ENCODE results near the gene DMRTA2.

Gene DMRTA2

DNA sequence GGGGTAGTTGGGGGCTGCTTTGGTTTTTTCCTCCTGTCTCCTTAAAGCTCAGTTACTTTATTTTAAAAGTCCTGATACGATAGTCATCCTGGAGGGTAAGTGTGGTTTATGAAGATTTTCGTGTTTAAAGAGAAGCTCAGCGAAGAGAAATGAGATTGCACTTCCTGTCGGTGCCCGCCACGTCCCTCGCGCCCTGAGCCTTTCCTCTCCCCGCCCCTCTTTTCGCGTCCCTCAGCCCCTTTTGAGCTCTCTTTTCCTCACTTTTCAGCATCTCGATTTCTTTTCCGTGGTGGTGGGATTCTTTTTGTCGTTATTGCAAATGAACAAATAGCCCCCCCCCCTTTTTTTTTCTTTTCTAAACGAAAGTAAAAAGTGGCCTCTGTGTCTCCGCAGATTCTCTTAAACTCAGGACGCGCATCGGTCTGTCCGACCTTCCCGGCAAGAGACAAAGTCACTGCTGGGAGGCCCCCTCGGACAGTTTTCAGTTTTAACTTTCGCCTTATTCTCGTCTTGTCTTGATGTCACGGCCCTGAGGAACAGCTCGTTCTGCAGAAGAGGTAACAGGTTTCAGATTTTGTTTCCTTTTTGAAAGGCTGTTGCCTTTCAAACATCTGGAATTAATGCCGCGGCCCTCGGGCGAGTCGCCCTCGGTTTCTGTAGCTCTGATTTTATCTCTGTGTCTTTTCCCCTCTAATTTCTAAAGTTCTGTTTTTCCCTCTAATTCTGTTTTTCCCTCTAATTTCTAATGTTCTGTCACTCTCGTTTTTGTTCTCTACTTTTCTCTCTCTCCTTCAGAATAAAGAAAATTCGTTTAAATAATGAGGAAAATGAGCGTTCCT lies 1.0 kb upstream of the DMRTA2 start:
- no peak for DNase-seq (ENCODE audit: low read depth in 2 of 2)

DNA sequence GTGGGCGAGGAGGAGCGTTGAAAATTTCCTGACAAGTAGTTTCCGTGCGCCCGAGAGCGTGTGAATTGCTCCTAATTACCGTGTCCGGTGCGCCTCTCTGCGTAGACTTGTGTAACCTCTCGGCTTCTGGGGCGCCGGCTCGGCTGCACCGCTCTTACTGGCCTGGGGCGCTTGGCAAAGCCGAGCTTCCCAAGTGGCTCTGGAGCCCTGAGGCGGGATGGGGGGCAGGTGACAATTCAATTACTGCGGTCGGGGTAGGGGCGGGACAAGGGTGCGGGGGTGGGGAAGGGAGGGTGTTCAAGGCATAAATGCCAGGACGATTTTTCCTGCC lies 392 bp upstream of the DMRTA2 start:
- DNase-seq (ENCODE audit: low read depth in 2 of 2) = no peak

DNA sequence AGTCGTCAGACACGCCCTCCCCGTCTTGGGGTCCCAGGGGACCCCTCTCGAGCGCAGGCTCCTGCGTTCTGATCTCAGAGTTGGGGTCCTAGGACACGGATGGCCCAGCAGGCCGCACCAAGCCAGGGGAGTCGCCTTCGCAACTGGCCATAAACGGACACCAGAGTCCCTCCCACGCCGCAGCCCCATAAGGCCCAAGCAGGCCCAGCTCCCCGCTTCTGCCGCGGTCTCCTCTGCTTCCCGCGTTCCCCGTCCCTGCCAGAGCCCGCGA lies 633 bp downstream of the DMRTA2 start:
- no peak for DNase-seq (ENCODE audit: low read depth in 2 of 2)

DNA sequence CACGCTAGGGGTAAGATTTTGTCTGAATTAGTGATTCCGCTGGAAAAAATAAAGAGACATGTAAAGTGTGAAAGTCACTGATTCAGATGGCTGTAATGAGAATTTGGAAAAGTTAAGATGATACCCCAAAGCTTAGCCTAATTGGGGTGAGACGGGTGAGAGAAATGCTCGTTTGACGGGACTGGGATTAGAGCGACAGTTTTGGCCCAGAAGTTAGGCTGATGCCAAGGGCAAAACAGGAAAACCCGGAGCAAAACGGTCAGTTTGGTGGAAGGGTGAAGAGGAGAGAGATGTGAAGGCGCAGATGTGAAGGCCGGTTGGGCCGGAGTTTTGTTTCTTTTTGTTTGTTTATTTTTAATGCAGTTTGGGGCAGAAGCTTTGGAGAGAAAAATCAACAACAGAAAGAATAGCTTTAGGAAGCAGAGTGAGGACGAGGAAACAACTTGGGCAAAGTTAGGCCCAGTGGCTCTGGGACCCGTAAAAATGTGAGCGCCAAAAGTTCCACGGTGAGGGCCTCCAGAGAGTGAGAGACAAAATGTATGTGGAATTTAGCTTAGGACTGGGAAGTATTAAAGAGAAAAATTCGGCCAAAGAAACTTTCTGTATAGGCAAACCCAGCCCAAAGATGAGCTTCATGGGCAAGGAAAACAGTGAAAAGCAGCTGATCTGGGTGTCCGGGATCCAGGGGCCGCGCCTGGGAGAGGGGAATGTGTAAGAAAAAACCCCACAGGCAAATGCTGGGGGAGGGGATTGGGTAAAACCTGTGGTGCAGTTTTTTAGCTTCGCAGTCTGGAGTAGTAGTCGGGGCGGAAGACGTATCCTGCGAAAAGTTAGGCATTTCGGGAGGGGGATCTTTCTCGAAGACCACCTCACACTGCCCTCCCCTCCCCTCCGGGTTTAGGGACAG lies 1.2 kb downstream of the DMRTA2 start:
- DNase-seq (ENCODE audit: low read depth in 2 of 2) = no peak

DNA sequence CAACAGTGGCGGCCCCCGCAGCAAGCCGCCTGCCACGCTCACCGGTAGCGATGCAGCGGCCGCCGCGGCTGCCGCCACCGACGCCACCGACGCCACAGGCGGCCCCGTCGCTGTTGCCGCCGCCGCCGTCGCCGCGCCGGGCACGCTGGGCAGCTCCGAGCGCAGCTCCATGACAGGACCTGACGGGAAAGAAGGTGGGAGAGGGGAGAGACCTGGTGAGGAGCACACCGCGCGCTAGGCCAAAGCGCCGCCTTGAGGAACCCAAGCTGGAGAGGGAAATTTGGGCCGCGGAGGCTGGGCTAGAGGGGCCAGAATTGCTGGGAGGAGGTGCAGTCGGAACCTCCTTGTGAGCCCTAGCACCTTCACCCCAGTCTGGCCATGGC lies 1.9 kb downstream of the DMRTA2 start:
- no peak for DNase-seq (ENCODE audit: low read depth in 2 of 2)

DNA sequence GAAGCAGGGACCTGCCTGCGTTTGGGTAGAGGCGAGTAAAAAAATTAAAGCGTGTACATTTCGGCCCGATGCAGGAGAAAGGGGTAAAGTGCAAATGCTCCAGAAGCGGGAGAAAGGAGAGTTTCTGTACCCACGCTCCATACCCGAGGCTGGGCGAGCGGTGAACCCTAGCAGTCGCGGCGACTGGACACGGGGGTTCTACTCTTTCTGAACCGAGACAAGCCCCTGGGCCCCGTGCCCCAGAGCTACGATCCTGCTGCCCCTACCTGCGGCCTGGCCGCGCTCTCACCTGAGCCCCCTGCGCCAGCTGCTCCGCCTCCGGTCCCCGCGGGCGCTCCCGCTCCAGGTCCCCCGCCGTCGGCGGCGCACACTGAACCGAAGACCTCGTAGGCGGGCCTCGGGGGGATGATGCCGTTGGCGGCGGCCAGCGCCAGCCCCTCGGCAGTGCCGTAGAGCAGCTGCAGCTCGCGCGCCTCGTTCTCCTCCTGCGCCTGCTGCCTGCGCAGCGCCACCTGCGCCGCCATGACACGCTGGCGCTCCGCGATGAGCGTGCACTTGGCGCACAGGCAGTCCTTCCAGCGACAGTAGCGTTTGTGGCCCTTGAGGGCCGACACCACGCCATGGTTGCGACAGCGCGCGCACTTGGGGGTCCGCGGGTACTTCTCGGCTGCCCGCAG lies 2.4 kb downstream of the DMRTA2 start:
- no peak for DNase-seq (ENCODE audit: low read depth in 2 of 2)

DNA sequence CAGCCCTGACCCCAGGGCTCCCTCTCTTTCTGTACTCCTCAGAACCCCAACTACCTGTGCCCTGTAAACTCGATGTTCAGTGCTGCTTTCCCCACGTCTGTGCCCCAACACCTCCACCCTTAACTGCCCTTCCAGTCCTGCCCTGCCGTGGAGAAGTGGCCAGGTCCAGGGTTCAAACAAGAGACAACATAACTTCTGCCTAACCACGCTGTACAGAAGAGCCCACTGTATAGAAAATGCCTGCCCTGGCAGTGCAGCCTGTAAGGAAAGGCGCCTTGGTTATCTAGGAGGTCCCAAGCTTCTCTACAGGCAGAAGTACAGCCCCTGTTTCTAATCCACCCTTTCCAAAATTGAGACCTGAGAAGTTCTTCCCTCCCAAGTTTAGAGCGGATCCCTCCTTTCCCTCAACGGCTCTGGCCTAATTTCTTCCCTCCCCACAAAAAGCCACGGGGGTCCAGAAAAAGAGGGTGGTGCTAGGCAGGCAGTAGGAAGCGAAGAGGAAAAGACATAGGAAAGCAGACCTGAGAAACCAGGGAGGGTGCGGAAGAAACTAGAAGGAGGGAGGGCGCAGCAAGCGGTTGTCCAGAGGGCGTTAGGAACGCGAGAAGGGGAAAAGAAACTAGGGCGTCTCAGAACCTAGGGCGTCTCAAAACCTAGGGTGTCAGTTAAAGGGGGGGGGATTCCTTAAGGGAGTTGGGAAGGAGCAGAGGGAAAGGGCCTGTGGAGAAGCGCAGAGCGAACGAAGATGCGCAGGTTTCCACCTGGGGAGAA lies 3.2 kb downstream of the DMRTA2 start:
- DNase-seq (ENCODE audit: low read depth in 2 of 2) = no peak

DNA sequence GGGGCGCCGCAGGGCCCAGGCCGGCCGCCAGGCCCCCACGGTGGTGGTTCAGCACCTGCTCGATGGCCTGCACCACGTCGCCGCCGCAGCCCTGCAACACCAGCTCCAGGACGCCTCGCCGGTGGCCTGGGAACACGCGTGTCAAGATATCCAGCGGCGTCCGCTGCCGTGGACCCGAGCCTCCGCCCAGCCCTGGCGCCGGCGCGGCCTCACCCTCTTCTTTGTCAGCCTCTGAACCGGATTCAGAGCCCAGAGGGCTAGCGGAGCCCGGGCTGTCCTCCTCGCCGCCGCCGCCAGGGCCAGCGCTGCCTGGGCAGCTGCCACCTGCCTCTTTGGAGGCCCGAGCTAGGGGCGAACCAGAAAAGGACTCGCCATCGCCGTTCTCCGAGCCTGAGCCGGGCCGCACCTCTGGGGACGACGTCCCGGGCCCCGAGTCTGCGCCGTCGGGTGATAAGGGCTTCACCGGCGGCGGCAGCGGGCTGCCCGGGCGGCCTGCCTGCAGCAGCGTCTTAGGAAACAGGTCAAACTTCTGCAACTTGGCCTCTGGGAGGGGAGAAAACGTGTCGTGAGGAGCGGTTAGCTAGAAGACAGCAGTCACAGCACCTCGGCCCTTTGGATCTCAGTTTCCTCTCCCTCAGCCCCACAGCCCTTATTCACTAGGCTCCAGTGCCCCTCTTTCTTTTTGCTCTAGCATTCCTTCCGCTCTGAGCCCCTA lies 3.9 kb downstream of the DMRTA2 start:
- no peak for DNase-seq (ENCODE audit: low read depth in 2 of 2)

DNA sequence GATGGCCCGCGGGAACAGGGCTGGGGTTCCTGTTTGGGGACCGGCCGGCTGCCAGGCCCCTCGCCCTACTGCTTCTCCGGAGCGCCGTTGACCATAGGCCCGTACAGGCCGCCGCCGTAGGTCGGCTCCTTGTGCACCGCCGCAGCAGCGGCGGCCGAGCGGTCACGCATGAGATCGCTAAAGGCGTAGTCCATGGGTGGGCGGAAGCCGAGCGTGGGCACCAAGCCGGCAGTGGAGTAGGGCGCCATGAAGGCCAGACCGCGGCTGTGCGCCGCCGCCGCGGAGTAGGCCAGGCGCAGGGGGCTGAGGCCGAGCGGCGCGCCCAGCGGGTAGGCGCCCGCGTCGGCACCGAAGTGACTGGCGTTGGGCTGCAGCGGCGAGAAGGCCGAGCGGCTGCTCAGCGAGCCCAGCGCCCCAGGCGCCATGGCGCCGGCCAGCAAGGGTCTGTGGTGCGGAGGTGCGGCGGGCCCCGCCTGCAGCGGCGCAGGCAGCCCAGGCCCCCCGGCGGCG lies 4.6 kb downstream of the DMRTA2 start:
- no peak for DNase-seq (ENCODE audit: low read depth in 2 of 2)

DNA sequence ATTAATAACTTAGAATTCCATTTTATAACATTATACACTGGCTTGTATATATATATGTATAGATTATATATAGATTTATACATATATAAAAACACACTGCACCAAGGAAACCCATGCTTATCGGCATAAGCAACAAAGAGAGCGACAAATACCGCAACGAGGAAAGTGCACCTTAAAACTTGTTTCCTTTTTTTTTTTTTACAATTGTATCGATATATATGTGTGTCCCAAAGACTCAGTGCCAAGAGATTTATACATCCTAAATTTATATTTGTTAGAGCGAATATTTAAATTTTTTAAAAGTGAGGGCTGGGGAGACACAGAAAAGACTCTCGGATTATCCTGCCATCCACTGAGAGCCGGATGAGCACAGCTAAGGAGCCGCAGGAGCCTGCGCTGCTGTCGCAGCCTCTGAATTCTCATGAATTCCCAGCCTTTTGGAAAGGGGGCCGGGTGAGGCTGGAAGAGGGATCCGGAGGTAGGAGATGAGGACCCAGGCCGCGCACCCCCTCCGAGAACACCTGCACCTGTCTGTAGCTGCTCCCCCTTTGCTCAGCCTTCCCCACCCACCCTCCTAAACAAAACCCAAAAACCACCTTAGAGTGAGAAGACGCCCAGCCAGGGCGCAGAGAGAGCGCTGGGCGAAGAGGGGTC lies 5.2 kb downstream of the DMRTA2 start:
- no peak for DNase-seq (ENCODE audit: low read depth in 2 of 2)

DNA sequence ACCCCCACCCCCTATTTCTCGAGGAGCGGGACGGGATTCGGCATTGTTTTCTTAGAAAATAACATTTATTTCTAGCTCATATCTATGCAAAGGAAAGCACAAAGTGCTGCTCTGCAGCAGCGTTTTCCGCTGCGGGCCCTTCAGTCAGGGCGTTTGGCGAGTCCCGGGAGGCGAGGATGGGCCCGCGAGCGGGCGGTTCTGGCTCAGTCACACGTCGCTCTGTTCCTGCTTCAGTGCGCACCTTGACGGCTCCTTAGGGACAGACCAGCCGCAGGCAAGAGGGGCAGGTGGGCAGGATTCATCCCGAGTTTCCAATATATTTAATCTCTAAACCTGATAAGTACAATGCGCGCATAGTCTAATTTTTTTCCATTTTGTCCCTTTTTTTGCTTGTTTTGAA lies 5.7 kb downstream of the DMRTA2 start:
- DNase-seq (ENCODE audit: low read depth in 2 of 2) = no peak

DNA sequence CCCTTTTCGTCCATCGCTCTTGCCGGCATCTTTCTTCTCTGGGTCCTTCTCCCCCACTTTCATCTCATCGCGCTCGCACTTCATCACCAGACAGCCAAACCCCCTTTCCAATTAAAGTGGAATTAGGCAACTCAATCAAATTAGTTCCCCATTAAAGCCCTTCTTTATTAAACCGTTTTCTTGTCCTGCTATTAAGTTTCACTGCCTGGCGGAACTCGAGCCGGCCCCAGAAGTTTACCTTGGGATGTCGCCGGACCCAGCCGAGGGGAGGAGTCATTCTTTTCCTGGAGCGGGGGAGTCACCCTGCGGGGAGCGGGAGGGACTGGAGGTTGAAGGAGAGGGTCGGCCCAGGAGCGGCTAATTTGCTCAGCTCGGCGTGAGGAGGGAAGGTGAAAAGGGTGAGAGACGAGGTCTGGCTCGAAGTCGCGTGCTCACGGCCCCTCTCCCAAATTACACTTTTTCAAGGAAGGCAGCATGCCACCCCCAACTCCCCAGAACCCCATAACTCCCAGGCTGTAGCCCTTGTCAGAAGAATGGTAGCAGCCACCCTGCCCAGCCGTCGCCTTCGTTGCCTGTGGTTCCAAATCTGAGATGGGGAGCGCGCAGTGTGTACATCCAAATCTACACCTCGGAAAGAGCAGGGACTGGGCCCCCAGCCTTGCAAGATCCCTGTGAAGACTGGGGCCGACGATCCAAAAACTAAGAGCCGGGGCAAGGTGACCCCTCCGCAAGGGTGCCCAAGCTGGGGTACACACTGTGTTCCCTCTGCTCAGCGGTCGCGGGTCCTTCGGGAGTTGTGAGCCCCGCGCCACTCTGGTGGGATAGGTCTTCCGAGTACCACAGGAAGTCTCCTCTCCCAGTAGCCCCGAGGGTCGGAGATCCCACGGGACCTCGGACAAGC lies 6.4 kb downstream of the DMRTA2 start:
- no peak for DNase-seq (ENCODE audit: low read depth in 2 of 2)

DNA sequence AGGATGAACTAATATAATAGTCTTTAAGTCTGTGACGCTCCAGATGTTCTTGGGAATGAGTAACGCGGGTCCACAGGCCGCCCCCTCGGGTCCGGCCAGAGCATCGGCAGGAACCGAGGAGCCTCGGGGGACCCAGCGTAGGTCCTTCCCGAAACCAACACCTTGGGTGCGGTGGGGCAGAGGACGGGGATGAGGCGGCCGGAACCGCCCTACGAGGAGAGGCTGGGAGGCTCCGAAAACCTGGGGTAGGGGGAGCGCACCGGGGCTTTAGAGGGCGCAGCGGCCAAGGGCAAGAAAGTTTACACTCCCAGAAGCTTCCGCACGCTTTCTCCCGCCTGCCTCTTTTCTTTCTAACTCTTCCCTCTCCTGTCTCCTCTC lies 7.1 kb downstream of the DMRTA2 start:
- DNase-seq (ENCODE audit: low read depth in 2 of 2) = no peak

DNA sequence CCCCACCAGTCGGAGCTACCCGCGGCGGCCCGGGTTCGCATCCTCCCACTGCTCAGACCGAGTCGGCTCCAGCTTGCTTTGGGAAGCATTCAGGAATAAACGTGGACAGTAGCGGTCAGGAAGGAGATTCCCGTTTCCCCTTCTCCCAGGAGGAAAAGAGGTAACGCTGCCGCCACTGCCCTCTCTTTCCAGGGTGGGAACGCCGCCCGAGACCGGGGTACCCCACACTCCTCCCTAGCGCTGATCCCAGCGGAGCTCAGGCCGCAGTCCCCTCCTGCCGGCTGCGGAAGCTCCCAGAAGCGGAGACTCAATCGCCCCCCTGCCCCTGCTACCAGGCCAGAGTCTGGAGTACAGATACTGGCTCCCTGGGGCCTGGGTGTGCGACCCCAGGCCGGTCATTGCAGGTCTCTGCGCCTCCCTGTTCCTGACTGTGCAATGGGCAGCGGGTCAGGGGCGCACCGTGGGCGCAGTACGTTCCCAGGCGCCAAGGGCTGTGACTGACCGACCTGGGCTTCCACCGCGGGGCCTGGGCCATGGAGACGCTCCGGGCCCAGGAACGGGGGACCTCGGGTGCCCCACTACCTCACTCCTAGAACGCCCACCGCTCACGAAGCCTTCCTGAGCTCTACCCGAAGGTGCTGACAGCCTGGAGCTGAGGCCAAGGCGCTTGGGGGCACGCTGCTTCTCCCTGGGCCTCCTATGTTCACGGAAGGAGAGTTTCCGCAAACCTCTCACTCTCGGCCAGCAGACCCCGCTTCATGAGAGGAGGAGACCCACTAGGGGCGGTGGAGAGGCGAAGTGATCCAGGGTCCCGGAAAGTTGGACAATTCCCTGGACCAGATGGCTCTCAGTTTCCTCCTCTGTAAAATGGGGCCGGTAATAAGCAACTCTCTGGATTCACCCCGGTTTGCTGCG lies 7.8 kb downstream of the DMRTA2 start:
- DNase-seq (ENCODE audit: low read depth in 2 of 2) = no peak

DNA sequence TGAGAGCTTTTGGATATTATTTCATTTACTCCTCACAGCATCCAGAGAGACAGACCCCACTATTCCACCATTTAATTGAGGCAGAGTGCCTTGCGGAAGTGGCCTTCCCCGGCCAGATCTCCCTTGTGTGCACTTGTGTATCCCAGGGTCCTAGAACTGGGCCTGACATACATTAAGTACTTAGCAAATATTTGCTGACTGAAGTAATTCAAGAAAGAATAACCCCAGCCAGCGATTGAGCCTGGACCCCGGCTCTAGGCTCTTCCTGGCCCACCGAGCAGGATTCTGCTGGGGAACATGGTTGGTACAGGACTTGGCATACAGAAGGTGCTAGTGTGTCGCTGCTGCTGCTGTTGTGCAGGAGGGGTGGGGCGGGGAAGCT lies 8.4 kb downstream of the DMRTA2 start:
- DNase-seq (ENCODE audit: low read depth in 2 of 2) = no peak

DNA sequence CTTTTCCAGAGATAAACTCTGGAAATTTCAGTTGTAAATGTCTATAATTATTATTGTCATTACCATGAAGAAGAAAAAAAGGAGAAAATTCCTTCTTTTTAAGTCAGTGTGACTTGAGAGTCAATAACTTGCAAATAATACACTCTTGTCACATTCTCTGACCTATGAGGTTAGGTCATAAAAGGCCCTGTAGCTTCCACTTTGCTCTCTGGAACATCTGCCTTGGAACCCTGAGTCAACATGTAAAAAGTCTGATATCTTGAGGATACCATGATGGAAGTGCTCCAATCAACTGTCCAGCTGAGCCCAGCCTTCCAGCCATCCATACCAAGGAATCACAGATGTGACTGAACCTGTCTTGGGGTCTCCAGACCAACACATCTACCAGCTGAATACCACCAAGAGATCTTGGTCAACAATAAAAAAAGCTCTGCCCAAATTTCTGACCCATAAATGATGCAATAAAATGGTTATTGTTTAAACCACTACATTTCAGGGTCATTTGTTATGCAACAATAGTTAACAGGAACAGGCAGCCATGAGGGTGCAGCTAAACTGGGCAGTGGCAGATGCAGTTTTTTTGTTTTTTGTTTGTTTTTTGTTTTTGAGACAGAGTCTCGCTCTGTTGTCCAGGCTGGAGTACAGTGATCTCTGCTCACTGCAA lies 10.3 kb downstream of the DMRTA2 start:
- DNase-seq (ENCODE audit: low read depth in 2 of 2) = no peak

DNA sequence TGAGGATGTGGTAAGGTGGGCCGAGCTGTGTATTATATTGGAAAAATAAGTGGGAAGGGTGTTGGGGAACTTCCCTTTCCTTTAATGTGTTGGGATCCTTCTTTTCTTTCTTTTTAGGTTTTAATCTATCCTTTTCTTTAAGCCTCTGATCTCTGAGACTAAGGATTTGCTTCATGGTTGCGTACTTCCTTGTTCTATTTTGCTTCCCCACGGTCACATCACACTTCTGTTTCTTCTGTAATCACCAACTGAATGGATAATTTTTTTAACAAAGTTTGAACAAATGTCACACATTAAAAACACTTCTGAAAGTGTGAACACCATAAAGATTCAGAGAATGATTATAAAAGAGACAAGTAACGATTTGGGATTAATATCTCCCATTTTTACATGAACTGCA lies 17.4 kb downstream of the DMRTA2 start:
- no peak for DNase-seq (ENCODE audit: low read depth in 2 of 2)

DNA sequence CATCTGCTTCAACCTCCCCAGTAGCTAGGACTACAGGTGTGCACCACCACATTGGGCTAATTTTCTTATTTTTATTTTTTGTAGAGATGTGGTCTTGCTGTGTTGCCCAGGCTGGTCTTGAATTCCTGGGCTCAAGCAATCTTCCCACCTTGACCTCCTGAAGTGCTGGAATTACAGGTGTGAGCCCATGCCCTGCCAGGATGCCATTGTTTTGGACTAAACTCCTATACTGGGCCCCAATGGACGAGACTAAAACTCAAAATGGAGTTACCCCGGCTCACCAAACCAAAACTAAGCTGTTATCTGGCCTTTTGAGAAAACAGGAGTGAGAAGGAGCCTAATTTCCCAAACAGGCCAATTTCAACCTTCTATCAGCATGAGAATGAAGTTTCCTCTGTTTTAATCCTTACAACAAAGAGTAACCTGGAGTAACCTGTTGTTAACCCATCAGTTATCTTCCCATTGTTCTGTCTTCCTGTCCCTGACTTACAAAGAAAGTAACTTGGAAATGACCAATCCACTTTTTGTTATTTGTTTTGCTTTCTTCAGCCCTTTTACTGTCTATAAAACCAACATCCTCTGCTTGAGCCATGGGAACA lies 29.6 kb downstream of the DMRTA2 start:
- DNase-seq (ENCODE audit: low read depth in 2 of 2) = no peak

Data from activated CD8-positive, alpha-beta memory T cell treated with anti-CD3 and anti-CD28 coated beads for 4 hours (primary cell).